Right lobe of liver (tissue), 6 donors: ENCODE data around the gene PTPN11. TPM values are rescaled to one million over a fixed set of nuclear protein-coding genes. Genes with fewer than 3 reads are reported as not detected.

Experiments used
- ATAC-seq, 4 donors: fragments of 200-7000 bp; cut with Tn5 transposase; one replicate each; pipeline ENCODE4 v1.9.1; 2020; ENCODE audit warnings: mild to moderate bottlenecking in 4 of 4, moderate library complexity in 4 of 4
- DNase-seq, 3 donors: peaks; one replicate each; pipeline ENCODE4 v3.0.0-alpha.2; 2020
- H3K27ac ChIP-seq, 3 donors: fragments of 200-600 bp; one replicate each; pipeline ENCODE4 v1.8.0; 2022
- H3K27me3 ChIP-seq, 2 donors: fragments of 200-600 bp; one replicate each; pipeline ENCODE4 v1.8.0; 2022
- H3K36me3 ChIP-seq, 4 donors: fragments of 200-600 bp; sonication (generic) in 1 of 4; one replicate each; pipeline versions ENCODE4 v1.5.1 to v1.8.0; 2017 to 2022; ENCODE audit warnings: control low read depth in 1 of 4
- H3K4me1 ChIP-seq, 4 donors: fragments of 200-600 bp; sonication (generic) in 1 of 4; one replicate each; pipeline versions ENCODE4 v1.5.1 to v1.8.0; 2017 to 2022; ENCODE audit warnings: control low read depth in 1 of 4
- H3K4me3 ChIP-seq, 3 donors: fragments of 200-600 bp; one replicate each; pipeline ENCODE4 v1.8.0; 2022
- H3K9me3 ChIP-seq, 4 donors: fragments of 200-600 bp; sonication (generic) in 1 of 4; one replicate each; pipeline versions ENCODE4 v1.5.1 to v1.8.0; 2017 to 2022; ENCODE audit warnings: control low read depth in 1 of 4
- POLR2A ChIP-seq: fragments of 450-650 bp; IDR thresholded peaks from one replicate; pipeline ENCODE4 v1.6.1; 2017; ENCODE audit warnings: antibody characterized with exemption, mild to moderate bottlenecking
- WGBS: methylation state at CpG from one replicate; pipeline ENCODE4 v1.1.6; 2018; ENCODE audit warnings: low coverage, low lambda C conversion rate; ENCODE audit not compliant: insufficient coverage; ENCODE audit errors: missing lambda C conversion rate; 5-methylcytosine and 5-hydroxymethylcytosine counted together
- intact Hi-C, 2 donors: fragments of 100-400 bp; cut with DNase I; formaldehyde crosslinking; loops; one replicate each; pipeline versions ENCODE4 v1.11.2 to v1.14.1; 2022
- total RNA-seq, 6 experiments: library from RNA; depleted of rRNA in 2 of 6; stranded (reverse); fragments of >200 nt in 2 of 6; fragmentation: NEBNext Ultra II Directional in 3 of 6; extraction: Animal tissue kit (Norgen Biotek cat#: 25700) in 3 of 6; gene quantifications; one replicate each; pipeline versions ENCODE4 v1.1.0 to v1.2.4, GENCODE V29; 2016 to 2023
- TF ChIP-seq, protein P1 (sequence below), 4 donors: fragments of 200-600 bp in 3 of 4; fragments of 450-650 bp in 1 of 4; IDR thresholded peaks; one replicate each; pipeline versions ENCODE4 v1.5.1 to v1.8.0; 2016 to 2022; ENCODE audit warnings: antibody characterized with exemption in 4 of 4, mild to moderate bottlenecking in 2 of 4
- donor health status: DM: no; HTN: yes; CAD: no.
- donor health status: DM: no; HTN: no; CAD: no.
- donor health status: DM: no; HTN: no; CAD: no.
- donor health status: DM: no; HTN: yes; CAD: no.
- donor health status: DM: no; HTN: yes; CAD: no.

PTPN11 gene
- total RNA-seq, 6 experiments from 2014 or later, result 66.4 to 77.7 (median 68.6) TPM

DNA sequence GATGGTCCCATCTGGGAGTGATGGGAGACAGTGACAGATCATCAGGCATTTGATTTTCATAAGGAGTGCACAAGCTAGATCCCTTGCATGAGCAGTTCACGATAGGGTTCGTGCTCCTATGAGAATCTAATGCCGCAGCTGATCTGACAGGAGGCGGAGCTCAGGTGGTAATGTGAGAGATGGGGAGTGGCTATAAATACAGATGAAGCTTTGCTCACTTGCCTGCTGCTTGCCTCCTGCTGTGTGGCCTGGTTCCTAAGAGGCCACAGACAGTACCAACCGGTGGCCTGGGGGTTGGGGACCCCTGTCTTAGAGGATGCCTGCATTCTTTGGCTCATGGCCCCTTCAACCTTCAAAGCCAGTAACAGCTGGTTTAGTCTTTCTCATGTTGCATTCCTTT lies 130.3 kb downstream of the PTPN11 start:
- Histone ChIP-seq H3K4me1 (no peaks in the 10 kb centered on the region), H3K27me3 (no peaks in the 10 kb centered on the region), H3K36me3 (no peaks in the 10 kb centered on the region), H3K4me3 (no peak overlapping the region), H3K9me3 (no peaks in the 10 kb centered on the region), H3K27ac (no peak overlapping the region)
- TF ChIP-seq, protein P1, sequence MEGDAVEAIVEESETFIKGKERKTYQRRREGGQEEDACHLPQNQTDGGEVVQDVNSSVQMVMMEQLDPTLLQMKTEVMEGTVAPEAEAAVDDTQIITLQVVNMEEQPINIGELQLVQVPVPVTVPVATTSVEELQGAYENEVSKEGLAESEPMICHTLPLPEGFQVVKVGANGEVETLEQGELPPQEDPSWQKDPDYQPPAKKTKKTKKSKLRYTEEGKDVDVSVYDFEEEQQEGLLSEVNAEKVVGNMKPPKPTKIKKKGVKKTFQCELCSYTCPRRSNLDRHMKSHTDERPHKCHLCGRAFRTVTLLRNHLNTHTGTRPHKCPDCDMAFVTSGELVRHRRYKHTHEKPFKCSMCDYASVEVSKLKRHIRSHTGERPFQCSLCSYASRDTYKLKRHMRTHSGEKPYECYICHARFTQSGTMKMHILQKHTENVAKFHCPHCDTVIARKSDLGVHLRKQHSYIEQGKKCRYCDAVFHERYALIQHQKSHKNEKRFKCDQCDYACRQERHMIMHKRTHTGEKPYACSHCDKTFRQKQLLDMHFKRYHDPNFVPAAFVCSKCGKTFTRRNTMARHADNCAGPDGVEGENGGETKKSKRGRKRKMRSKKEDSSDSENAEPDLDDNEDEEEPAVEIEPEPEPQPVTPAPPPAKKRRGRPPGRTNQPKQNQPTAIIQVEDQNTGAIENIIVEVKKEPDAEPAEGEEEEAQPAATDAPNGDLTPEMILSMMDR (IDR thresholded peaks at IDR 0.05), result no peak
- no peak for TF ChIP-seq POLR2A
- WGBS, result 75% methylated on average over 4 of the region's 5 CpGs
- intact Hi-C loops, result no loop called here
- ATAC-seq (no peak), DNase-seq (no peak)

DNA sequence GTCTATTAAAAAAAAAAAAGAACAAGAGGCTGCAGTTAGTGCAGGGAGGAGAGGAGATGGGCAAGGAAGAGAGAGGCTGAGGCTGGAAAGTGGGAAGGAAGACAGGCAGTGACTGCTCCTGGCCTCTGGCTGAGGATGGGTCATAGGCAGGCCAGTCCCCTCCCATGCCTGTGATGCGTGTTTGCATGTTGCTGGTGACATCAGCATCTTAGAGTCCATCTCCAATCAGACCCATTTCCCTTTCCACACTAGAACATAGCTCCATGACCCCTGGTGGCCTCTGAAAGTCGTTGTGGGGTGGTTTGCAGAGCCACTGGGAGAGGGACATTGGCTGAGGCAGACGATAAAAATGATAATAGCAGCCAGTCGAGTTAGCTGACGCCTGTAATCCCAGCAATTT lies 132.9 kb downstream of the PTPN11 start:
- DNase-seq, result no peak
- WGBS, result 47% methylated on average over 5 of the region's 5 CpGs
- intact Hi-C loops, result no loop called here
- Histone ChIP-seq H3K27ac (no peak overlapping the region), H3K27me3 (no peaks in the 10 kb centered on the region), H3K4me3 (no peak overlapping the region), H3K4me1 (no peaks in the 10 kb centered on the region), H3K36me3 (no peaks in the 10 kb centered on the region), H3K9me3 (no peaks in the 10 kb centered on the region)
- ATAC-seq, result no peak
- TF ChIP-seq, protein P1 (IDR thresholded peaks at IDR 0.05), result no peak
- TF ChIP-seq POLR2A, result no peak

DNA sequence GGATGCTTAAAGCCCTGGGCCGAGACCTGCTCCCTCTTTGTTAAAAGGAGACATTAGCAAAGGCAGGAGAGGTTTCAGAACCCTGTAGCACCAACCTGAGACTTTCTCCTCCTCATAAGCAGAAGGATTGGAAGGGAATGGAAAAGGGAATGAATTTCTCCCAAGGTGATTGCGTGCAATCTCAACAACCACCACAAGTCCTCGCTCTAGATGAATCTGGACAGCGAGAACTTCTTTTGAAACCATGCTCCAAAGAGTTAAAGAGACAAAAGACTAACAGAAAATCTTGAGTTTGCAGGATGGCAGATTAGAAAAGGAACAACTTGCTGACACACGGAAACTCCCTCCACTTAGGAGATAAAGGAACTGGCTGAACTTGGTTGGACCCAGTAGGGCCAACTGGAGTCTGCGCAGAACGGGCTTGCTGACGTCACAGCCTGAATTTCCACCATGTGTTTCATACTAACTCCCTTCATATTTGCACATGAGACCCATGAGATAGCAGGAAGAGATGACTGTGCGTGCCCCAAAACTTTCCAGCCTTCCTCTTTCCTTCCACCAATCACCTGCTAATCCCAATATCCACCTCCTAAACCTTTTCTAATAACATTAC lies 137.0 kb downstream of the PTPN11 start:
- no peak for TF ChIP-seq POLR2A
- TF ChIP-seq, protein P1 (IDR thresholded peaks at IDR 0.05), result no peak
- 61% methylated on average over 8 of the region's 9 CpGs for WGBS
- intact Hi-C loops, result no loop called here
- DNase-seq, result no peak
- no peak for ATAC-seq
- H3K27ac ChIP-seq, result no peak overlapping the region
- H3K27me3 ChIP-seq, result no peaks in the 10 kb centered on the region
- no peaks in the 10 kb centered on the region for H3K9me3 ChIP-seq
- no peaks in the 10 kb centered on the region for H3K36me3 ChIP-seq
- H3K4me1 ChIP-seq, result no peaks in the 10 kb centered on the region
- no peak overlapping the region for H3K4me3 ChIP-seq

DNA sequence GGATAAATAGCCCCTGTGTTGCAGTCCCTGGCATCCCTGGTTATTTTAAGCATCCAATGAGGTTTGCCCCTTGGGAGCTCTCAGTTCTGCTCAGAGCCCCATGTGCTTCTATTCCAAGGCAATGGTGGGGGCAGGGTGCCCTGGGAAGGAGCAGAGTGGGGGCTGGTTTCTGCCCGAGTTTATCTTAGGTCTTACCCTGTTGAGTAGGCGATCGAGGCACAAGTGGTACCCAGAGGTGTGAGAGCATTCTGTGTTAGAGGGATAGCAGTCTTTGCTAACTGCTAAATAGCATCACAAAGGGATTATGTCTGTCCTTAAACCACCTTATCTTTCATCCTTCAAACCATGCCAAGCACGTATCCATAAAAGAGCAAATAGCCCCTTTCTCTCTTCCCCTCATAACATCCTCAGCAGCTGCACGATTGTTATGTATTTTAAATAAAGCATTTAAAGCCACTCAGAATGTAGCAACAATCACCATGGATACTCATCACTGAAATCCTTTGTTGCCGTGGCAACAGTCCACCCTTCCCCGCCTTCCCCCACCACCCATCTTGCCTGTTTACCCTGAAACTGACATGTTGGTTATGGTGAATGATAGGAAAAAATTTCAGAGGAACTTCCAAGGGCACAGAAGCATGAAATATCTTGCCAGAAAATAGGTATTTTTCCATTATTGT lies 139.3 kb downstream of the PTPN11 start:
- Histone ChIP-seq H3K4me1 (no peaks in the 10 kb centered on the region), H3K27ac (no peak overlapping the region), H3K27me3 (no peaks in the 10 kb centered on the region), H3K9me3 (no peaks in the 10 kb centered on the region), H3K36me3 (no peaks in the 10 kb centered on the region), H3K4me3 (no peak overlapping the region)
- ATAC-seq, result no peak
- TF ChIP-seq POLR2A, result no peak
- TF ChIP-seq, protein P1 (IDR thresholded peaks at IDR 0.05), result no peak
- intact Hi-C loops, result no loop called here
- DNase-seq, result no peak
- WGBS, result 38% methylated on average over 7 of the region's 7 CpGs

Other genes starting within 250 kb of the PTPN11 start
- gene HECTD4, start 36.5 kb upstream of the PTPN11 start, total RNA-seq, result 10 to 100 TPM; 12.6 to 24.4 (median 19.3) TPM
- 100 to 1,000 TPM; 393 to 887 (median 470) TPM for gene RPL6, start 9.3 kb upstream of the PTPN11 start, total RNA-seq